ENCODE results near the gene LGR6. TPM values are rescaled to one million over a fixed set of nuclear protein-coding genes. Genes with fewer than 3 reads are reported as not detected.

LGR6 gene
- total RNA-seq, 1 experiment from 2014 or later = 0.26 TPM

DNA sequence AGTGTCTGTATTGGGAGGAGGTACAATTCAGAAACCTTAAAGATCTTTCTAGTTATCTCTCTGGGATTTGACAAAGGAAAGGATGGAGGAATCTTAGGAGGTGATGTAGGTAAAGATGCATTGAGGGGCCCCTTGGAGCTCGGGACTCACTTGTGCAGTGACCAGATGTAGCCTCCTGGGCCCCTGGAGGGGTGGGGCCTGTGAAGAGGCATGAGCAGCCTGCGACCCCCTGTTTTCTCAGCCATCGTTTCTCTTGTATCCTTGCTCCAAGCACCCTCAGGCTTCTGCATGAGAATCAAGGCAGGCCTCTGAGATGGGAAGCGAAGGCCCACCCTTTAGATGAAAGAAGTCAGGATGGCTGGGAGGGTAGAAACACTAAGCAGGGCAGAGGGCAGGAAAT is 39.6 kb downstream of the LGR6 start:
- no peak for TF ChIP-seq EZH2 (IDR thresholded peaks at IDR 0.05; ENCODE audit: low read length, unreplicated experiment)
- no peak for TF ChIP-seq EZH2phosphoT487 (IDR thresholded peaks at IDR 0.05; ENCODE audit: borderline replicate concordance, low read length)
- TF ChIP-seq, protein P1, sequence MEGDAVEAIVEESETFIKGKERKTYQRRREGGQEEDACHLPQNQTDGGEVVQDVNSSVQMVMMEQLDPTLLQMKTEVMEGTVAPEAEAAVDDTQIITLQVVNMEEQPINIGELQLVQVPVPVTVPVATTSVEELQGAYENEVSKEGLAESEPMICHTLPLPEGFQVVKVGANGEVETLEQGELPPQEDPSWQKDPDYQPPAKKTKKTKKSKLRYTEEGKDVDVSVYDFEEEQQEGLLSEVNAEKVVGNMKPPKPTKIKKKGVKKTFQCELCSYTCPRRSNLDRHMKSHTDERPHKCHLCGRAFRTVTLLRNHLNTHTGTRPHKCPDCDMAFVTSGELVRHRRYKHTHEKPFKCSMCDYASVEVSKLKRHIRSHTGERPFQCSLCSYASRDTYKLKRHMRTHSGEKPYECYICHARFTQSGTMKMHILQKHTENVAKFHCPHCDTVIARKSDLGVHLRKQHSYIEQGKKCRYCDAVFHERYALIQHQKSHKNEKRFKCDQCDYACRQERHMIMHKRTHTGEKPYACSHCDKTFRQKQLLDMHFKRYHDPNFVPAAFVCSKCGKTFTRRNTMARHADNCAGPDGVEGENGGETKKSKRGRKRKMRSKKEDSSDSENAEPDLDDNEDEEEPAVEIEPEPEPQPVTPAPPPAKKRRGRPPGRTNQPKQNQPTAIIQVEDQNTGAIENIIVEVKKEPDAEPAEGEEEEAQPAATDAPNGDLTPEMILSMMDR (conservative IDR thresholded peaks at IDR 0.05; ENCODE audit: low read depth, low read length) = no peak
- H3K9me3 ChIP-seq (ENCODE audit: low read length) = no peaks in the 10 kb centered on the region
- ATAC-seq (no peak), DNase-seq (no peak)
- ChIA-PET POLR2A (ENCODE audit: unreplicated experiment) (no interaction called here), CTCF (no interaction called here)
- H3K4me3 ChIP-seq (ENCODE audit: low read length) = no peak overlapping the region
- intact Hi-C loops (cut with micrococcal nuclease) = no loop called here
- no peak overlapping the region for H3K9ac ChIP-seq (ENCODE audit: low read length)
- no peak overlapping the region for H2AFZ ChIP-seq (ENCODE audit: low read length)
- H3K36me3 ChIP-seq (ENCODE audit: low read depth, low read length) = no peaks in the 10 kb centered on the region
- no peak overlapping the region for H3K4me2 ChIP-seq (ENCODE audit: low read length)
- H3K27ac ChIP-seq (ENCODE audit: low read length) = no peak overlapping the region
- no peaks in the 10 kb centered on the region for H3K27me3 ChIP-seq (ENCODE audit: low read length)
- H4K20me1 ChIP-seq (ENCODE audit: low read length) = no peaks in the 10 kb centered on the region
- no TSS peak for BruUV-seq (replicated peaks)
- H3K4me1 ChIP-seq (ENCODE audit: insufficient read depth, low read length) = peaks cover 13% of the 10 kb centered on the region
- H3F3A ChIP-seq (ENCODE audit: low read length, unreplicated experiment) = no peaks in the 10 kb centered on the region
- H3K79me2 ChIP-seq (ENCODE audit: low read length) = no peaks in the 10 kb centered on the region
- H3K9me2 ChIP-seq (replicated peaks; ENCODE audit: low read length) = no peaks in the 10 kb centered on the region

DNA sequence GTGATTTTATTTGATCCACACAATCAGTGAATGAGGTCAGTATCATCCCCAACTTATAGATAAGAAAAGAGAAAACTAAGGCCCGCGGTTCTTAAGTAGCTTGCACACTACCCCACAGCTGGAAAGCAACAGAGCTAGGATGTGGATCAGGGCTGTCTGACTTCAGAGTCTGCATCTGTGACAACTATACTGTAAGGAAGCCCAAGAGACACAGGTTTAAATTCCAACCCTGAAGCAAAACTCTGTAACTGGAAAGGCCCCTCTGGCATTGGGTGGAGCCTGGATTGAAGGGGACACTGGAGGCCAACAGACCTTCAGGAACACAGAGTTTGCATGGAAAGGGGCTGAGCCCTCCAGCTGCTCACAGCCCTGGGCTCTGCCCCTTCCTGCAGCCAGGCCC is 40.2 kb downstream of the LGR6 start:
- Histone ChIP-seq H3K9ac (ENCODE audit: low read length) (no peak overlapping the region), H3K4me1 (ENCODE audit: insufficient read depth, low read length) (peaks cover 13% of the 10 kb centered on the region), H3K4me2 (ENCODE audit: low read length) (no peak overlapping the region), H3K79me2 (ENCODE audit: low read length) (no peaks in the 10 kb centered on the region), H3K9me3 (ENCODE audit: low read length) (no peaks in the 10 kb centered on the region), H3K27me3 (ENCODE audit: low read length) (no peaks in the 10 kb centered on the region), H3K4me3 (ENCODE audit: low read length) (no peak overlapping the region), H3K27ac (ENCODE audit: low read length) (no peak overlapping the region), H2AFZ (ENCODE audit: low read length) (no peak overlapping the region), H3F3A (ENCODE audit: low read length, unreplicated experiment) (no peaks in the 10 kb centered on the region), H3K36me3 (ENCODE audit: low read depth, low read length) (no peaks in the 10 kb centered on the region), H4K20me1 (ENCODE audit: low read length) (no peaks in the 10 kb centered on the region), H3K9me2 (replicated peaks; ENCODE audit: low read length) (no peaks in the 10 kb centered on the region)
- TF ChIP-seq, protein P1 (conservative IDR thresholded peaks at IDR 0.05; ENCODE audit: low read depth, low read length) = no peak
- TF ChIP-seq EZH2 (IDR thresholded peaks at IDR 0.05; ENCODE audit: low read length, unreplicated experiment) (no peak), EZH2phosphoT487 (IDR thresholded peaks at IDR 0.05; ENCODE audit: borderline replicate concordance, low read length) (no peak)
- ChIA-PET CTCF (no interaction called here), POLR2A (ENCODE audit: unreplicated experiment) (no interaction called here)
- intact Hi-C loops (cut with micrococcal nuclease) = no loop called here
- ATAC-seq (no peak), DNase-seq (no peak)
- BruUV-seq (replicated peaks) = no TSS peak

DNA sequence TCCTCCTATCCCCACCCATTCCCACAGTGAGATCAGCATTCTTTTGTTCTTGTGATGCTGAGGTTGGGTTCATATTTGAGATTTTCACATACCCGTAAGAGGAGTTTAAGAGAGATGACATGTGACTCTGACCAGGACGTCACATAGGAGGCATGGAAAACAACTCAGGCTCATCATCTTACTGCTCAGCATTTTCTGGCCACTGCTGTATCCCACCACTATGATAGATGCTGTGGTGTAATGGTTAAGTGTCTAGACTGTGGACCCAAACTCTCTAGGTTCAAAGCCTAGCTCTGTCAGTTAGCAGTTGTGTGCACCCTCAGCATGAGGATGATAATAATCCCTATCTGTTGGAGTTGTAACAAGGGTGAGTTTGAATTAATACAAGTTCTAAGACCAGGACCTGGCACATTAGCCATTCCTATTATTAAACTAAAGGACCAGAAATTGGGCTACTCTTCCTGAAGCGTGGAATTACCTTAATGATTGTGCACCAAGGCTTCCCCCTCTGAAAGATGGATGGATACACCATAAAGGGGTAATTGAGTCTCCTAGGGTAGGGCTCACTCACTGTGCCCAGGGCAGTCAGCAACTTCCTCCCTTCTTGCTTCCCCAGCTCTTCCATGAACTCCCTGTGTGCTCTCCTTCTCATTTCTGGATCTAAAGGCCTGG is 40.9 kb downstream of the LGR6 start:
- no peaks in the 10 kb centered on the region for H3K9me2 ChIP-seq (replicated peaks; ENCODE audit: low read length)
- no peaks in the 10 kb centered on the region for H3K79me2 ChIP-seq (ENCODE audit: low read length)
- no peak overlapping the region for H3K27ac ChIP-seq (ENCODE audit: low read length)
- no peak overlapping the region for H2AFZ ChIP-seq (ENCODE audit: low read length)
- H3K36me3 ChIP-seq (ENCODE audit: low read depth, low read length) = no peaks in the 10 kb centered on the region
- H4K20me1 ChIP-seq (ENCODE audit: low read length) = no peaks in the 10 kb centered on the region
- H3K4me2 ChIP-seq (ENCODE audit: low read length) = no peak overlapping the region
- ChIA-PET CTCF (no interaction called here), POLR2A (ENCODE audit: unreplicated experiment) (no interaction called here)
- no peaks in the 10 kb centered on the region for H3K9me3 ChIP-seq (ENCODE audit: low read length)
- H3K4me3 ChIP-seq (ENCODE audit: low read length) = no peak overlapping the region
- TF ChIP-seq EZH2 (IDR thresholded peaks at IDR 0.05; ENCODE audit: low read length, unreplicated experiment) = no peak
- TF ChIP-seq, protein P1 (conservative IDR thresholded peaks at IDR 0.05; ENCODE audit: low read depth, low read length) = no peak
- no peak overlapping the region for H3K9ac ChIP-seq (ENCODE audit: low read length)
- no peaks in the 10 kb centered on the region for H3K27me3 ChIP-seq (ENCODE audit: low read length)
- ATAC-seq (no peak), DNase-seq (no peak)
- intact Hi-C loops (cut with micrococcal nuclease) = no loop called here
- no peaks in the 10 kb centered on the region for H3F3A ChIP-seq (ENCODE audit: low read length, unreplicated experiment)
- H3K4me1 ChIP-seq (ENCODE audit: insufficient read depth, low read length) = peaks cover 13% of the 10 kb centered on the region
- no TSS peak for BruUV-seq (replicated peaks)

Measured in PC-3 (cell line).